Esophagus muscularis mucosa (tissue), 3 donors: ENCODE data around the gene CAMTA1.

Source experiments
- CTCF ChIP-seq, 3 experiments: fragments of 200-600 bp in 2 of 3; fragments of 450-650 bp in 1 of 3; sonication (generic) in 2 of 3; IDR thresholded peaks; one replicate each; pipeline ENCODE4 v1.5.1; 2017 to 2019; ENCODE audit warnings: antibody characterized with exemption in 3 of 3, mild to moderate bottlenecking in 2 of 3, moderate library complexity in 1 of 3
- POLR2A ChIP-seq: fragments of 450-650 bp; IDR thresholded peaks from one replicate; pipeline ENCODE4 v1.6.1; 2017; ENCODE audit warnings: antibody characterized with exemption, moderate library complexity, mild to moderate bottlenecking, low read depth

DNA sequence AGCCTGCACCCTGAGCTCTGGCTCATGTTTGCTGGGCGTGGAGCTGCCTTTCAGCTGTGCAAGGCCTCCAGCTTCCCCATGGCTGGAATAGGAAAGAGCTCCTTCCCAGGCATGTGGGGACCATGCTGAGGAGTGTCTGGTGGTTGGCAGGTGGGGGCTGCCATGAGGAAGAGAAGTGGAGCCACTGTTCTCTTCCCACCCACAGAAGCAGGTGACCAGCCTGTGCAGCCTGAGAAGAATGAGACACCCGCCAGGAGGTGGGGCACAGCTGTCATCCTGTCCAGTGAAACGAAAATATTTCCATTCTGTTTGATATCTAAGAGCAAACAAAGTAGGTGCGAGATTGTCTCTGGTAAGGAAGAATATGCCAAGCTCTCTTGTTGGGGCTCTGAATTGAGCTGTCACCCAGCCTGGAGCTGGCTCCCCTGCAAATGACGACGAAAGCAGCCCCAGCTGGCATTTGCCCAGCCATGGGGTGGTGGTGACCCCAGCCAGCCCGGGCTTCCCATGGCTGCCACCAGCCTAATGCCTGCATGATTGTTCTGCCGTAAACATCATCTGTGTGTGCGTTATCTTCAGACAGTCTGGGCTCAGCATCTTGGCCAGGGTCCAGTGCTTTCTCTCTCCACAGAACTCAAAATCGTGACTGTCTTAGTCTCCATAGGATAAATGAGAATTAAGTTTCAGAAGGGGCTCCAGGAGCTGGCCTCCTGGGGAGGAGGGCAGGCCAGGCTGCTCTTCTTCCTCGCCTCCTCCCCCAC is 556.1 kb downstream of the CAMTA1 start:
- TF ChIP-seq POLR2A, result no peak
- TF ChIP-seq CTCF (IDR thresholded peaks at IDR 0.05), result no peak
